ENCODE results near the gene PRDM16. TPM values are rescaled to one million over a fixed set of nuclear protein-coding genes. Genes with fewer than 3 reads are reported as not detected.
A peak's percentile ranks its signal among the peaks of the same experiment; 100 is the strongest.

PRDM16 gene
- total RNA-seq, 1 donor from 2014 or later = 21.4 TPM

DNA sequence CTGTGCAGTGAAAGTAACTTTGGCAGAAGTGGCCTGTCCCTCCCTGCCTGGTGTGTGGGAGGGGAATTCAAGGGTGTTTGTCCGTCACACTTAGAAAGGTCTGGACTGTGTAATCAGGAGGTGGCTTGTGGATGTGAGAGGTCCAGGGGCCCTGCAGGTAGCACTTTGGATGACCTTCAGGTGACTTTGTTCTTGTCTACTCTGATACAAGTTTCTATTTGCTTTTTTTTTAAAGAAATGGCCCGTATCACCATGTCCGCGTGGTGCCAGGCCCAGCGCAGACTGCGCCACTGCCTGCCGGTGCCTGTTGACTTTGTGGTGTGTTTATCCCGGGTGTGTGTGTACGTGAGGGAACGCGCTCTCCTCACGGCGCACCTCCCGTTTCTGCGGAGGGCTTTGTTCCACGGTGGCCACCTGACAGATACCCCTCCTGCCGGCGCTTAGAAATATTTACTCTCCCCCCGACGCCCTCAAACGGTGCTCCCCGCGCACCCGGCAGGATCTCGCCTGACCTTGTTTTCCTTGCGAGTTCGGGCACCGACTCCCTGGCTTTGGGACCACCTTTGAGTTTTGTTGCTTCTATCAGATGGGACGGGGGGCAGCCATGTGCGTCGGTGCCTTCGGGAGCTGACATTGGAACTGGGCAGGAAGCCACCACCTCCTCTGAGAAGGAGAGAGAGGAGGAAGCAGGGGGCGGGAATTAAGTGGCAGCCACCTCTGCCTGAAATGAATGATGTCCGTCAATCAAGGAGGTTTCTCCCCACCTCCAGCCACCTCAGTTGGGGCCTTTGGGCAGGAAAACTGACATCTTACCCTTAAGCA is 119.4 kb downstream of the PRDM16 start:
- Mint-ChIP-seq H3K4me3 (ENCODE audit: unreplicated experiment) (no peak overlapping the region), H3K9me3 (ENCODE audit: unreplicated experiment) (no peaks in the 10 kb centered on the region), H3K36me3 (ENCODE audit: low read depth, unreplicated experiment) (peaks cover 7% of the 10 kb centered on the region), H3K4me1 (ENCODE audit: unreplicated experiment) (peaks cover 6% of the 10 kb centered on the region), H3K27ac (ENCODE audit: unreplicated experiment) (no peak overlapping the region), H3K27me3 (ENCODE audit: unreplicated experiment) (peaks cover 13% of the 10 kb centered on the region)
- TF ChIP-seq, protein P1, sequence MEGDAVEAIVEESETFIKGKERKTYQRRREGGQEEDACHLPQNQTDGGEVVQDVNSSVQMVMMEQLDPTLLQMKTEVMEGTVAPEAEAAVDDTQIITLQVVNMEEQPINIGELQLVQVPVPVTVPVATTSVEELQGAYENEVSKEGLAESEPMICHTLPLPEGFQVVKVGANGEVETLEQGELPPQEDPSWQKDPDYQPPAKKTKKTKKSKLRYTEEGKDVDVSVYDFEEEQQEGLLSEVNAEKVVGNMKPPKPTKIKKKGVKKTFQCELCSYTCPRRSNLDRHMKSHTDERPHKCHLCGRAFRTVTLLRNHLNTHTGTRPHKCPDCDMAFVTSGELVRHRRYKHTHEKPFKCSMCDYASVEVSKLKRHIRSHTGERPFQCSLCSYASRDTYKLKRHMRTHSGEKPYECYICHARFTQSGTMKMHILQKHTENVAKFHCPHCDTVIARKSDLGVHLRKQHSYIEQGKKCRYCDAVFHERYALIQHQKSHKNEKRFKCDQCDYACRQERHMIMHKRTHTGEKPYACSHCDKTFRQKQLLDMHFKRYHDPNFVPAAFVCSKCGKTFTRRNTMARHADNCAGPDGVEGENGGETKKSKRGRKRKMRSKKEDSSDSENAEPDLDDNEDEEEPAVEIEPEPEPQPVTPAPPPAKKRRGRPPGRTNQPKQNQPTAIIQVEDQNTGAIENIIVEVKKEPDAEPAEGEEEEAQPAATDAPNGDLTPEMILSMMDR (IDR thresholded peaks at IDR 0.05; ENCODE audit: unreplicated experiment) = no peak
- DNase-seq (ENCODE audit: low spot score) = no peak

DNA sequence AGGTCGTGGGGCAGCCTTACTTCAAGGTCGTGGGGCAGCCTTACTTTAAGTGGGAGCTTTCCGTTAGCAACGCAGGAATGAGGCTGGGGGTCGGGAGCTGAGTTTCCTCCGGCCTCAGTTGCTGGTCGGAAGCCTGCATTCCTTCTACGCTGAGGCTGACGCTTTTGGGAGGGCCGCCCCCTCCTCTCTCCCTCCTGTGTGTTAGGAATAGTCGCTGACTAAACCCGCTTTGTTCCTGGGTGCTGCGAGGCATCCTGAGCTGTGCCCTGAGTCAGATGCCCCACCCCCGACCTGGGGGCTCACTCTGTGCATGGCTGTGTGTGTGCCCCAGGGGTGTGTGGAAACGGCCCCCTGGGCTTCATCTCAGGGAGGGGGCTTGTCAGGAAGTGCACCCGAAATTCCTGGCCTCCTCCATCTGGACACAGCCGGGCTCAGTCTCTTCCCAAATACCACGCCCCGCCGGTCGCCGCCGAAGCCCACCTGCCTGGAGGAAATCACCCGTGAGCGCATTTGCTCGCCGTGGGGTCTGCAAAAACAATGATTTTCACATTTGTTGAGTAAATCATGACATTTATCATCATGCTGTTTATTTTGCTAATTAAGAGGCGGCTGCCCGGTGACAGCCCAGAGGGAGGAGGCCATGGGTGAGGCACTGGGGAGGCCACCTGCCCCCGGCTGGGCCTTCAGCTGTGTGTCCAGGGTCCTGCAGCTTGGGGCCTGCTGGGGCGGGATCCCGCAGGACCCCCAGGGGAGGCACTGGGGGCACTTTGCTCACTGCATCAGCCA is 121.4 kb downstream of the PRDM16 start:
- H3K4me1 Mint-ChIP-seq (ENCODE audit: unreplicated experiment) = peaks cover 3% of the 10 kb centered on the region
- no peak for DNase-seq (ENCODE audit: low spot score)
- no peak overlapping the region for H3K4me3 Mint-ChIP-seq (ENCODE audit: unreplicated experiment)
- no peaks in the 10 kb centered on the region for H3K9me3 Mint-ChIP-seq (ENCODE audit: unreplicated experiment)
- H3K27ac Mint-ChIP-seq (ENCODE audit: unreplicated experiment) = no peak overlapping the region
- peaks cover 11% of the 10 kb centered on the region for H3K27me3 Mint-ChIP-seq (ENCODE audit: unreplicated experiment)
- TF ChIP-seq, protein P1 (IDR thresholded peaks at IDR 0.05; ENCODE audit: unreplicated experiment) = no peak
- H3K36me3 Mint-ChIP-seq (ENCODE audit: low read depth, unreplicated experiment) = peaks cover 7% of the 10 kb centered on the region

DNA sequence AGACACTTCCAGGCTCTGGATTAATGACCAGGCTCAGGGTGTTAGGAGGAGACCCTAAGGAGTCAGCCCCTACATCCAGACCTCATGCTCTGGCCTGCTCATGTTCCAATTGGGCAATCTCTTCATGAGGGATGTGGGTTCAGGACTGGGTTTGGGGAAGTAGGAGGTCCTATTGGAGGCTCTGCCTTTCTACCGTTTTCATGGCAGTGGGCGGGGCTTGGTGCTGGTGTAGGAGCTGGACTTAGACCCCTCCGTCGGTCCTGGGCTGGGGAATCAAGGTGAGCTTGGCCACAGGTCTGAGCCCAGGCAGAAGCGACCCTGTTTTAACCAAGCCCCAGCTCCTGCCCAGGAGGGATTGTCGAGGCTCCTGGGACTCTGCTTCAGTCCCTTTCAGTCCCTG is 123.4 kb downstream of the PRDM16 start:
- DNase-seq (ENCODE audit: low spot score) = no peak
- no peaks in the 10 kb centered on the region for H3K9me3 Mint-ChIP-seq (ENCODE audit: unreplicated experiment)
- peaks cover 3% of the 10 kb centered on the region for H3K4me1 Mint-ChIP-seq (ENCODE audit: unreplicated experiment)
- H3K27me3 Mint-ChIP-seq (ENCODE audit: unreplicated experiment) = peaks cover 12% of the 10 kb centered on the region
- H3K27ac Mint-ChIP-seq (ENCODE audit: unreplicated experiment) = no peak overlapping the region
- H3K36me3 Mint-ChIP-seq (ENCODE audit: low read depth, unreplicated experiment) = peaks cover 7% of the 10 kb centered on the region
- TF ChIP-seq, protein P1 (IDR thresholded peaks at IDR 0.05; ENCODE audit: unreplicated experiment) = no peak
- H3K4me3 Mint-ChIP-seq (ENCODE audit: unreplicated experiment) = no peak overlapping the region

DNA sequence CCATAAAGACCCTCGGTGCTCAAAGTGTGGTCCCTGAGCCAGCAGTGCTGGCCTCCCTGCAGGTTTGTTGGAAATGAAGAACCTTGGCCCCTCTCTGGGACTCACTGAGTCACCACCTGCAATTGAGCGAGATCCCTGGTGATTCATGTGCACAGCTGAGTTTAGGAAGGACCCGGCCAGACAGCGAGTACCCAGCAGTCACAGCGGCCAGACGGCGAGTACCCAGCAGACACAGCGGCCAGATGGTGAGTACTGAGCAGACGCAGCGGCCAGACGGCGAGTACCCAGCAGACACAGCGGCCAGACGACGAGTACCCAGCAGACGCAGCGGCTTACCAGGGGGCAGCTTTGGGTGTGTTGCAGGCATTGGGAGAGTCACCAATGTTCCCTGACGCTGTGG is 123.8 kb downstream of the PRDM16 start:
- H3K4me3 Mint-ChIP-seq (ENCODE audit: unreplicated experiment) = peak overlapping the region; percentile 8
- H3K36me3 Mint-ChIP-seq (ENCODE audit: low read depth, unreplicated experiment) = peaks cover 7% of the 10 kb centered on the region
- TF ChIP-seq, protein P1 (IDR thresholded peaks at IDR 0.05; ENCODE audit: unreplicated experiment) = no peak
- H3K27ac Mint-ChIP-seq (ENCODE audit: unreplicated experiment) = no peak overlapping the region
- peaks cover 12% of the 10 kb centered on the region for H3K27me3 Mint-ChIP-seq (ENCODE audit: unreplicated experiment)
- H3K9me3 Mint-ChIP-seq (ENCODE audit: unreplicated experiment) = no peaks in the 10 kb centered on the region
- H3K4me1 Mint-ChIP-seq (ENCODE audit: unreplicated experiment) = peaks cover 3% of the 10 kb centered on the region
- no peak for DNase-seq (ENCODE audit: low spot score)

DNA sequence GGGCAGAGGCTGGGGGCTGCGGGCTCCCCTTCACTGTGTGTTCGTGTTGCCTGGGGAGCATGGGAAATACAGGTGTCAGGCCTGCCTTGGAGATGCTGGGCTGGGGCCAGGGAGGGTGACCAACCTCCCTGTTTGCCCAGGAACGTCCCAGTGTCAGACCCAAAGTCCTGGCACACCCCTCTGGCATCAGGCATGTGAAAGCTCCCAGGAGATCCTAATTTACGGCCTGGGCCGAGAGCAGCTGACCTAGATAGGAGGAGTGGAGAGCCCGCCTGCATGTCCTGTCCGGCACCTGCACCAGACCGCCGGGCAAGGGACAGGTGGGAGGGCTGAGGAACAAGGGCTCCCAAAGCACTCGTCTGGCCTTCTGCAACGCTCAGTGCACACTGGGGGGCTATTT is 124.8 kb downstream of the PRDM16 start:
- Mint-ChIP-seq H3K27me3 (ENCODE audit: unreplicated experiment) (peaks cover 12% of the 10 kb centered on the region), H3K9me3 (ENCODE audit: unreplicated experiment) (no peaks in the 10 kb centered on the region), H3K4me3 (ENCODE audit: unreplicated experiment) (no peak overlapping the region), H3K36me3 (ENCODE audit: low read depth, unreplicated experiment) (peaks cover 7% of the 10 kb centered on the region), H3K27ac (ENCODE audit: unreplicated experiment) (no peak overlapping the region), H3K4me1 (ENCODE audit: unreplicated experiment) (peaks cover 6% of the 10 kb centered on the region)
- TF ChIP-seq, protein P1 (IDR thresholded peaks at IDR 0.05; ENCODE audit: unreplicated experiment) = no peak
- no peak for DNase-seq (ENCODE audit: low spot score)
